ENCODE results near the gene HBG1.

HBG1 gene

DNA sequence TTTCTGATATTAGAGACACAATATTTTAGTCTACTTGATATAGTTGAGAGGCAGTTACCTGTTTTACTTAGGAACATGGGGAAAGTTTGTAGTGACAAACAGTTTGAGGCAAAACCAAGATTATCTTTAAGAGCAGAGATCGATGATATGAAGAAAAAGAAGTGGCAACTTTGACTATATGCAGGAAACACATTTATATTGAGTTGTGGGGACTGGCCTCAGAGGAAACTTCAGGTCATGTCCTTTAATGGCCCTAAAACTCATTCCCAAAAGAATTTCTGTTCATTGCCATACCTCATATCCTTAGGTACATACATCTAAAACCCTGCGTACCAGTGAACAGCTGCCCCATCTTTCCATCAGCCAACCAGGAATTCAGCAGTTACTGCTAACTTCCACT, 4.5 kb downstream of the HBG1 start:
- DNase-seq = no peak

GRCh38 chr11:5243816-5244180, 5.9 kb downstream of the HBG1 start:
- DNase-seq = no peak

DNA sequence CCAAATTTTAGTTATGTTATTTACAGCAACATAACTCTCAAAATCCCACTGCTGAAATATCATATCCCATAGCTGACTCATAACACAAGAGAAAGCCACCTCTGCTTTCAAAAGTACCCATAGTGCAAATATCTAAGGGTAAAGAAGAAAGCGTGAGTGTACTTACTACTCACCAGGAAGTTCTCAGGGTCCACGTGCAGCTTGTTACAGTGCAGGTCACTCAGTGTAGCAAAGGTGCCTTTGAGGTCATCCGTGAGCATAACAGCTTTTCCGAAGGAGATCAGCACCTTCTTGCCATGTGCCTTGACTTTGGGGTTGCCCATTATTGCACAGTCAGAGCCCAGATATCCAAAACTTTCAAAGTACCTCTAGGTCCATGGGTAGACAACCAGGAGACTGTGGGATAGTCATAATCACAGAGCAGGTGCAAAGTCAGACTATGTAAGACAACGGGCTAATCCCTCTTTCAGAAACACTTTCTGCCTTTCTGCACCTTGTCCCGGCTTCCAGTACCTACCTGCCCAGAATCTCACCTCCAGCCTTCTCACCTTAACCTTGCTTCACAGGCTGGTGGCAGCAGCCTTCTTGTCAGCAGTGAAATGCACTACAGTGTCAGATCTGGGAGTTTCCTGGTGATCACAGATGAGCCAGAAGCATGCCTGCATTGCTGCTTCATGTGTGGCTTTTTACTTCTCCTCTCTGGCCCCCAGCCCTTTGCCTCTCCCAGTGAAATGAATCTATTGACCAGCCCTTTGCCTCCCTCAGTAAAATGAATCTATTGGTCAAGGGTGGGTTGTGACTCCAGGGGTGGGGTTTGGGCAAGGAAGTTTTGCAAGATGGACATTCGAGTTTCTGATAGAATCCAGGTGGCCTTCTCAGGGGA, 6.5 kb downstream of the HBG1 start:
- no peak for DNase-seq

DNA sequence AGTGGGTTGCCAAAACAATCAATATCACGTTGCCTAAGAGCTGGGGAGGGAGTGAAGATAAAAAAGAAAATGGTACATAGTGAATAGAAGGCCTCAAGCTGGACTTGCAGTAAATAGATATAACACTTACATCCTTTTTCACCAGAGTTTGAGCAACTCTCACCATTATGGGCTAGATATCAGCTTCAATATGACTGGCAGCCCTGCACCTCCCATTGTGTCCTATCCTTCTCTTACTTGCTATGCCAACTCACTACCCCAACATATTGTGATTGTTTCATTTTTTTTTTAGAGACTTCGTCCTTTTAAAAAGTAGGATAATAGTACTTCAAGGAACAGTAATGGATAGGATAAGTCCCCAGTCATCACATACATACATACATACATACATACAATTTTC, 7.4 kb downstream of the HBG1 start:
- no peak for DNase-seq

DNA sequence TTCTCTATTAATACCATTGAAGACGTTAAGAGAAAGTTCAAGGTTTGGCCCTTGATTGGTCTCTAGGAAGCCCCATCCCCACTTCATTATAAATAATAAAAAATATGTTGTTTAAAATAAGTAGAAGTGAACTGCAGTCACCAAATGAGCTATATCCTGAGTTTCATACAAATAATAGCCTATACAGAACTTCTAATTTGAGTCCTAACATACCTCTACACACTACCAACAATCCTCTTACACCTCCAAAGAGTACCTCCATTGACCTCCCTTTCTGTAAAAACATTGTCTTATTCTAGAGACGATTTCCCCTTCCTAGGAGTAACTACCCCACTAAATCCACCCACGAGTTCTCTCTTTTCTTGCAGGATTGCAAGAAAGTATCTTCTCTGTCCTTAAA, 8.2 kb downstream of the HBG1 start:
- DNase-seq = no peak

GRCh38 chr11:5240458-5240857, 9.2 kb downstream of the HBG1 start:
- no peak for DNase-seq

- no peak for DNase-seq
These were observed 9.6 kb downstream of the HBG1 start for GRCh38 chr11:5240056-5240455.

- no peak for DNase-seq
These were observed 10.6 kb downstream of the HBG1 start for GRCh38 chr11:5239046-5239445.

DNA sequence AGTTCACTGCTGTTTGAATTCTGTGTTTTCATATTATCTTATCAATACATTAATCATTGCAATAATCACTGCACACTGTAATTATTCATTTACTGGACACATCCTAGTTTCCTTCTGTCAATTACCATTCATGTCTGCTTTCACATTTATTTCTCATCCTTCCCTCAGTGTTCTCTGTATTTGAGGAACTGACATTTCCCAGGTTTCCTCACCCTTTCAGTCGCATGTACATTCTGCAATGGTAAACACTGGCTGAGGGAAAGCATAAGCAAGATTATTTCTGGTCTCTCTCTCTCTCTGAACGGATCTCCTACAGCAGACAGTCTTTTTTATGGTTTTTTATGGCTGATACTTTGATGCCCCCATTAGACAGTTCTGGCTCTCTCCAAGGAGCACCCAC, 11.2 kb downstream of the HBG1 start:
- DNase-seq = no peak

DNA sequence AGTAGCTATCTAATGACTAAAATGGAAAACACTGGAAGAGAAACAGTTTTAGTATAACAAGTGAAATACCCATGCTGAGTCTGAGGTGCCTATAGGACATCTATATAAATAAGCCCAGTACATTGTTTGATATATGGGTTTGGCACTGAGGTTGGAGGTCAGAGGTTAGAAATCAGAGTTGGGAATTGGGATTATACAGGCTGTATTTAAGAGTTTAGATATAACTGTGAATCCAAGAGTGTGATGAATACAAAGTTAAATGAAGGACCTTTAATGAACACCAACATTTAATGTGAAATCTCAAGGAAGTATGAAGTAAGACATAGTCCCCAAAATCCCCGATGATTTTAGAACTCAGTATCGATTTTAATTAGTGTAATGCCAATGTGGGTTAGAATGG, 12.2 kb downstream of the HBG1 start:
- DNase-seq = no peak

DNA sequence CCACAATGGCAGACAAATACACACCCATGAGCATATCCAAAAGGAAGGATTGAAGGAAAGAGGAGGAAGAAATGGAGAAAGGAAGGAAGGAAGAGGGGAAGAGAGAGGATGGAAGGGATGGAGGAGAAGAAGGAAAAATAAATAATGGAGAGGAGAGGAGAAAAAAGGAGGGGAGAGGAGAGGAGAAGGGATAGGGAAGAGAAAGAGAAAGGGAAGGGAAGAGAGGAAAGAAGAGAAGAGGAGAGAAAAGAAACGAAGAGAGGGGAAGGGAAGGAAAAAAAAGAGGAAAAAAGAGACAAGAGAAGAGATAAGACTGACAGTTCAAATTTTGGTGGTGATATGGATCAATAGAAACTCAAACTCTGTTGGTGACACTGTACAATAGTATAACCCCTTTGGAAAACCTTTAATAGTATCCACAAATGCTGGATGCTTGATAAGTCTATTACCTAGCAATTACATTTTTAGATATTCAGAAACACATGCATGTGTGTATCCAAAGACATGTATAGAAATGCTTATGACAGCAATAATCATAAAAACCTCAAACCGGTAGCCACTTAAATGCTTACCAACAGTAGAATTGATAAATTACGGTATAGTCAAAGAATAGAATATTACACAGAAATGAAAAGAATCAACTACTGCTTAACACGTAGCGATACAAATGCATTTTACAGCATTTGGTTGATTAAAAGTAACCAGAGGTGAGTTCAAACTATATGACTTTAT, 14.1 kb downstream of the HBG1 start:
- DNase-seq = no peak

DNA sequence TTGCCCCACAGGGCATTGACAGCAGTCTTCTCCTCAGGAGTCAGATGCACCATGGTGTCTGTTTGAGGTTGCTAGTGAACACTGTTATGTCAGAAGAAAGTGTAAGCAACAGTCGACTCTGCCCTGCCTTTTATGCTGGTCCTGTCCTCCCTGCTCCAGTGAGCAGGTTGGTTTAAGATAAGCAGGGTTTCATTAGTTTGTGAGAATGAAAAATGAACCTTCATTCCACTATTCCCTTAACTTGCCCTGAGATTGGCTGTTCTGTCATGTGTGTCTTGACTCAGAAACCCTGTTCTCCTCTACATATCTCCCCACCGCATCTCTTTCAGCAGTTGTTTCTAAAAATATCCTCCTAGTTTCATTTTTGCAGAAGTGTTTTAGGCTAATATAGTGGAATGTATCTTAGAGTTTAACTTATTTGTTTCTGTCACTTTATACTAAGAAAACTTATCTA, 15.2 kb downstream of the HBG1 start, which contains the start of gene HBD:
Gene HBD, minus strand, starts transcription at position 103 of the 454 bp plus-strand sequence. Its CDS starts 50 bp downstream, at position 53.
- no peak for DNase-seq

GRCh38 chr11:5233307-5233706, 16.4 kb downstream of the HBG1 start:
- DNase-seq = no peak

GRCh38 chr11:5232821-5233220, 16.8 kb downstream of the HBG1 start:
- DNase-seq = no peak

DNA sequence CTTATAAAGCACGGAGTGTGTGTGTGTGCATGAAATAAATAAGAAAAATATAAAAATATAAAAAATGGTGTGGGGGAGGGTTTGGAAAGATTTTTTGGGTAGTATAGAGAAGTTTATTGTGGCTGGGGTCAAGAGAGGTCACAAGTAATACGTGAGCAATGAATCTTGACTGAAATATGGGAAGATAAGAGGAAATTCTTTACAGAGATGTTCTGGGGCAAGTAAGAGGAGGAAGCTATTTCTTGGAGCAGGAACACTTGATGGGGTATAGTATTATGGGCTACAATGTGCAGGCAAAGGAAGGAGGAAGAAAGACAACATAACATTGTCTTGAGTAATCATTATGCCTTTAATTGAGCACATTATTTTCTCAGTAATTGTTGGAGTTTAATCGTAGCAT, 17.5 kb downstream of the HBG1 start:
- no peak for DNase-seq

GRCh38 chr11:5231111-5231510, 18.5 kb downstream of the HBG1 start:
- DNase-seq = no peak

DNA sequence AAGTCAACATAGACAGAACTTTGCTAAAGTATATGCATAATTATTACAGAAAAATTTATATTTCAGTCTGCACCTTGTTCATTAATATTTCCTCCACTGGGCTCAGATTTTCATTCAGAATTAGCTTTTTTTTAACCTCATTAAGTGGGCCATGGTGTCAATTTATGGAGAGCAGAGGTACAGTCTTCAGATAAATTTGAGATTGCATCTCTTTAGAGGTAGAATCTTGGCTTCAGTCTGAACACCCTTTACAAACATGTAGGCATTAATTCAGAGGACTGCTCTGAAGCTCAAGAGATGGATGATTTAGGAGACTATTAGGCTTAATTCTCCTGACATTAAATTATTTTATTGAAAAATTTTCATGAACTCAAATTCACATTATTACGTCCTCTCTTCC, 19.4 kb downstream of the HBG1 start:
- no peak for DNase-seq

DNA sequence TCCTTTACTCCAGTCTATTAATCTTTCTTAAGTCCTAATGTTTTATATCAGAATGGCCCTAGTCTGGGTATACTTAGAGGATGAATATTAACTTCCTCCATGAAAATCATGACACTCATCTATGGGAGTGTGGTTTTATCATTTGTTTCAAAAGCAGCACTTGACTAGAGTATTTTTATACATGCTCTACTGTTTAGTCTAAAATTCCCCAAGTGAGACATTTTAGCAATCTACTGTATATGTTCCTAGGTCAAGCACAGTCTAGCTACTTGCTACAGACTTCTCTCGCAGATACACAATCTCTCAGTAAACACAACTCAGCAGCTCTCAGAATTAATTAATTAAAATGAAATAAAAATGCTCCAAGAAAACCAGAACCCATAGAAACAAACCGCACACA, 19.9 kb downstream of the HBG1 start:
- DNase-seq = no peak

- no peak for DNase-seq
These were observed 20.3 kb downstream of the HBG1 start for GRCh38 chr11:5229356-5229755.

- DNase-seq = no peak
These were observed 21.5 kb downstream of the HBG1 start for GRCh38 chr11:5228124-5228523.

- no peak for DNase-seq
These were observed 22.0 kb downstream of the HBG1 start for GRCh38 chr11:5227681-5228080.

- DNase-seq = no peak
These were observed 22.8 kb downstream of the HBG1 start, which contains the start of gene HBB for GRCh38 chr11:5226732-5227310. TSS of gene HBB (minus strand) at chr11:5227071. CDS start at chr11:5227021, 50 bp downstream.

GRCh38 chr11:5225480-5225871, 24.2 kb downstream of the HBG1 start:
- DNase-seq = no peak
